HG02678 (cell line): ENCODE measurements around the gene MDN1.
"Not testable (repeated sequence)": the region's sequence is repeated elsewhere in the genome, so short reads cannot be mapped to it uniquely, and the experiment has no call there.

Experiments
- ATAC-seq: cut with Tn5 transposase; IDR thresholded peaks from one replicate; pipeline ENCODE4 v1.9.1; 2021; ENCODE audit warnings: mild to moderate bottlenecking, moderate library complexity; ENCODE audit not compliant: unreplicated experiment

The MDN1 gene

GRCh38 chr6:89661559-89661958 is 158.0 kb downstream of the MDN1 start:
- ATAC-seq, result no peak

- ATAC-seq, result no peak
Measured at GRCh38 chr6:89660981-89661380, 158.6 kb downstream of the MDN1 start.

- ATAC-seq, result no peak
Measured at GRCh38 chr6:89657445-89658158, 162.0 kb downstream of the MDN1 start.

GRCh38 chr6:89655122-89655521 is 164.5 kb downstream of the MDN1 start:
- ATAC-seq, result no peak

GRCh38 chr6:89650579-89650978 is 169.0 kb downstream of the MDN1 start:
- no peak for ATAC-seq

- no peak for ATAC-seq
Measured at GRCh38 chr6:89649682-89650081, 169.9 kb downstream of the MDN1 start.

GRCh38 chr6:89644864-89645263 is 174.7 kb downstream of the MDN1 start:
- no peak for ATAC-seq

- ATAC-seq, result no peak
Measured at GRCh38 chr6:89643406-89643805, 176.2 kb downstream of the MDN1 start.

GRCh38 chr6:89642956-89643355 is 176.6 kb downstream of the MDN1 start:
- ATAC-seq, result no peak

GRCh38 chr6:89641581-89641980 is 178.0 kb downstream of the MDN1 start:
- ATAC-seq, result not testable (repeated sequence)

- ATAC-seq, result no peak
Measured at GRCh38 chr6:89640804-89641203, 178.8 kb downstream of the MDN1 start.

- peak; percentile 98 for ATAC-seq
Measured at GRCh38 chr6:89638320-89639195, 181.0 kb downstream of the MDN1 start, which contains the start of gene LYRM2. Gene LYRM2 (minus strand): TSS chr6:89638747. CDS start chr6:89638716, 31 bp downstream.

GRCh38 chr6:89637960-89638319 is 181.7 kb downstream of the MDN1 start:
- ATAC-seq, result peak; percentile 3

GRCh38 chr6:89636412-89636811 is 183.2 kb downstream of the MDN1 start:
- ATAC-seq, result not testable (repeated sequence)

- no peak for ATAC-seq
Measured at GRCh38 chr6:89630488-89630887, 189.1 kb downstream of the MDN1 start.

- ATAC-seq, result no peak
Measured at GRCh38 chr6:89623749-89624148, 195.8 kb downstream of the MDN1 start.

- ATAC-seq, result no peak
Measured at GRCh38 chr6:89619567-89619966, 200.0 kb downstream of the MDN1 start.

GRCh38 chr6:89618026-89618425 is 201.6 kb downstream of the MDN1 start:
- ATAC-seq, result no peak

GRCh38 chr6:89616531-89616930 is 203.1 kb downstream of the MDN1 start:
- no peak for ATAC-seq

GRCh38 chr6:89615882-89616281 is 203.7 kb downstream of the MDN1 start:
- no peak for ATAC-seq

GRCh38 chr6:89613790-89614189 is 205.8 kb downstream of the MDN1 start:
- ATAC-seq, result no peak

GRCh38 chr6:89612121-89612520 is 207.5 kb downstream of the MDN1 start:
- no peak for ATAC-seq
